GM23248 (cell line): ENCODE measurements around the gene NTF3.

ENCODE experiments used
- EZH2 ChIP-seq: fragments of 200-600 bp; sonication (generic); IDR thresholded peaks from 2 replicates; pipeline ENCODE4 v1.6.1; 2018; ENCODE audit warnings: antibody characterized with exemption, mild to moderate bottlenecking; ENCODE audit not compliant: insufficient read depth, poor library complexity, severe bottlenecking
- EZH2phosphoT487 ChIP-seq: fragments of 200-600 bp; sonication (generic); IDR thresholded peaks from 2 replicates; pipeline ENCODE4 v1.6.1; 2018; ENCODE audit warnings: antibody characterized with exemption, moderate library complexity, mild to moderate bottlenecking, low read depth; ENCODE audit not compliant: insufficient read depth

- no peak for TF ChIP-seq EZH2phosphoT487
- no peak for TF ChIP-seq EZH2
Observed at GRCh38 chr12:5473076-5473782, 41.3 kb downstream of the NTF3 start.
